NCI-H2107 treated with DMSO at 0.1 percent for 48 hours (cell line): Measurements from ENCODE around the gene UBR4.
"Not testable (repeated sequence)": the region's sequence is repeated elsewhere in the genome, so short reads cannot be mapped to it uniquely, and the experiment has no call there.

Experiments
- DNase-seq: peaks from one replicate; lab custom pipeline; 2025; ENCODE audit not compliant: unreplicated experiment; lab: John Stamatoyannopoulos, UW

UBR4 gene

DNA sequence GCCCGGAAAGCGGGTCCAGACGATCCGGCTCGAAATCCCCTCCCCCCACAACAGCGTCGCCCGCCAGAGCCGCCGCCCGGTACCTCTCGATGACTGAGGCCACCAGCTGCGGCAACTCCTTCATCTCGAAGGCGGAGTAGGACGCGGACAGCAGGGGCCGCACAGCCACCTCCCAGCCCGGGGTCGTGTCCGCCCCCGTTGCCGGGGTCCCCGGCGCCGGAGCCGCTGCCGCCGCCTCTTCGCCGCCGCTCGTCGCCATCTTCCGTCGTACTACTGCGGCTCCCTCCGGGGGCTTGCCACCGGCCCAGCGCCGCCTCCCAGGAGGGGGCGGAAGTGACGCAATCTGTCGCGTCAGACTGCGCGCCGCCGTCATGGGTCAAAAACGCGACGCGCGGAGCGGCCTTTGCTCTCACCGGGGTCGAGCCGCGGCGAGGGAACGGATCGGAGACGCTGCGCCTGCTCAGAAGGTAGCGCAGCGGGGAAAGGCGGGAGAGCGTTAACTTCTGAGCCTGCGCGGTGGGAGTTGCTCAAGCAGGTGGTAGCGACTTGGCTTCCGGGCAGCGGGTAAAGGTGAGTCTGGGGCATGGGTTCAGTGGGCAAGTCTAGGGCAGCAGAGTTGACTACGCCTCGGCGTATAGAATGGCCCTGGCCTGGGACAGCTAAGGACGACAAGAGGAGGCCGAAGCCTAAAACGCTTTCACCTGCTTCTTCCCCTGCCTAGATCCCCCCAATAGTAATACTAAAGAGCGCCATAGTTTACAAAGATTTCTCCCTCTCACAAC lies at the start of gene UBR4:
Gene UBR4, minus strand, starts transcription at position 277 of the 782 bp plus-strand sequence. Its CDS starts 18 bp downstream, at position 259.
- DNase-seq = peak; percentile 88

GRCh38 chr1:19258353-19258752 lies 48.3 kb upstream of the UBR4 start:
- DNase-seq = no peak

DNA sequence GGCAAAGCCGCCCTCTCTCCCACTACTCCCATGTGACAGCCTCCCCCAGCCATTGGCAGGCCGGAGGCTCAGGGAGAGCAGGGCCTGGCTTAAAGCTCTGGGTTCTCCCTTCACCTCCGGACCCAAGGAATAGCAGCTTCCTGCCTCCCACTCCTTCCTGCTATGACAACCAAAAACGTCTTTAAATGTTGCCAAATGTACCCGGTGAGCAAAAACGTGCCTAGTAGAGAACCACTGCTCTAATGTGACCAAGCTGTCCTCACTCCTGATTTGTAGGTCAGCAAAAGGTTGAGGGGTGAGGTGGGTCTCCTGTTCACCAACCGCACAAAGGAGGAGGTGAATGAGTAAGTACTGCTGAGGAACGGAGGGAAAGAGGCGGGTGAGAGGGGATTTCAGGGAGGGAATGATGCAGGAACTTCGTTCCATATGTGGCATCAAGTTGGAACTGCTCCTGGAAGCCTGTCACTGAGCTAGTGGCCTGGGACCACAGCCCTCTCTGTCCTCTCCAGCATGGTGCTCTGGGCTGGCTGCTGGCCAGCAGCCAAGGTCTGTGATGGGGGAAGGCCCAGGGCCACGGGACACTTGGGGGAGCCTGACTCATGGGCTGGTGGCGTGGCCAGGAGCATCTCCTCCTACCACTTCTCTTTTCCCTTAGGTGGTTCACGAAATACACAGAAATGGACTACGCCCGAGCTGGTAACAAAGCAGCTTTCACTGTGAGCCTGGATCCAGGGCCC lies 47.3 kb upstream of the UBR4 start:
- no peak for DNase-seq

DNA sequence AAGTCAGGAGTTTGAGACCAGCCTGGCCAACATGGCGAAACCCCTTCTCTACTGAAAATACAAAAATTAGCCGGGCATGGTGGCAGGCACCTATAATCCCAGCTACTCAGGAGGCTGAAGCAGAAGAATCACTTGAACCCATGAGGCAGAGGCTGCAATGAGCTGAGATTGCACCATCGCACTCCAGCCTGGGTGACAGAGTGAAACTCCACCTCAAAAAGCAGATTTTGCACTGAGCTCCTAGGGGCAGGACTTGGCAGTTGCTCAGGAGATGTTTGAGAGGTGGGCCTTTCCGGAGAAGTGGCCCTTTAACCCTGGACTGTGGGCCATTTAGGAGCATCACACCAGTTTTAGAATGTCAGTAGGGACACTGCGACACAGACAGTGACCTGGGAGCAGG lies 46.2 kb upstream of the UBR4 start:
- DNase-seq = not testable (repeated sequence)

DNA sequence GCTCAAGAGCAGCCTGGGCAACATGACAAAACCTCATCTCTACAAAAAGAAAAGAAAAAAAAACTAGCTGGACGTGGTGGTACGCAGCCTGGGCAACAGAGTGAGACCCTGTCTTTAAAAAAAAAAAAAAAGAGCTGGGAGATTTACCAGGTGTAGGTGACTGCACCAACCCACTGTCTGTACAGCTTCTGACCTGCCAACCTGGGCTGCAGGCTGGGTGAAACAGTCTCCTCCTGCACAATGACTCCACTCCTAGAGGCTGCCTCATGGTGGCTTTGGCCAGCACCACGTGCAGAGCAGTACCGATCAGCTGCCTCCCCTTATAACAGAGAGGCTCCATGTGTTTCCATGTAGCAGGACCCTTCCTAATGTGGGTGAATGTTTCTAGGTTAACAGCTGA lies 45.2 kb upstream of the UBR4 start:
- no peak for DNase-seq

DNA sequence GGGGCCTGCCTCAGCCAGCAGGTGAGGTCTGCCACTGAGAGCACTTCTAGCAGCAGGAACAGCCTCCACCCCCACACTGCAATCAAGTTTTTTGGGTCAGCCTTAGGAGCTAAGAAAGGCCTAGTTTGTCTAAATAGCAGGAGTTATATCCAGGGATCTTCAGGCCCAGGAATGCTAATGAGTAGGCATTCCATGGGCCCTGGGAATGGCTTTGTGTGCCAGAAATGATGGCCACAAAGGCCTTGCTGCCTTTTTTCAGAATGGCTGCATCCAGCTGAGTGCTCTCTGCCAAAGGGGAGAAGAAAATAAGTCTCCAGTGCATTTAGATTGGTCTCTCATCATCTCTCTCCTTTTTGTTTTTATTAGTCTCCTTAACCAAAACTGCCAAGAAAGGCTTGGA lies 44.4 kb upstream of the UBR4 start:
- DNase-seq = no peak

GRCh38 chr1:19251305-19252196 lies 41.5 kb upstream of the UBR4 start, which contains the start of the genes EMC1 and MRTO4:
TSS of gene EMC1 (minus strand) at chr1:19251524. CDS start at chr1:19251509, 15 bp downstream.
TSS of gene MRTO4 (plus strand) at chr1:19251805. CDS start at chr1:19251836, 31 bp downstream.
- DNase-seq = peak; percentile 14

DNA sequence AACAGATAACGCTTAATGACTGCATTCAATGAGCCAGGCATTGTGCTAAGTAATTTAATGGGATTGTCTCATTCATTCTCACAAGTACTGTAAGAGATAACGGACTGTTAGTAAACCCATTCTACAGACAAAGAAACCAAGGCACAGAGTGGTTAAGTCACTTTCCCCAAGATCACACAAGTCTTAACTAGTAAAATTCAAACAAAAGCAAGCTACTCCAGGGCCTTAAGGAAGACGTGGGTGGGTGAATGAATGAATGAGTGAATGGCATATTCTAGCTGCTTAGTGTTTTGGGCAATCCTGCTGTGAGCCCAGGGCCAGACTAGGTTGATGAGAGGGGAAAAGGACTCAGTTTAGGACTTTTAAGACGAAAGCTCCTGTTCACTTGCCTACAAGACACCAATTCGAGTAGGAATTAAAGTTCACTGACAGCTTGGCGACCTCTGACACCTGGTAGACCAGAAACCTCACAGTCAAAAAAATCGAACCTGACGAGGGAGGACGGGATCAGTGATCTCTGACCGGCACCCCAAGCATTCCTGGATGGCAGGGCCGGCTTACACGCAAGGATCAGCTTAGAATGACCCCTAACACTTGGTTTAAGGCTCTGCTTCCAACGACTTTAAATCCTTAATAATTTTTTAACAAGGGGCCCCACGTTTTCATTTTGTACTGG lies 40.7 kb upstream of the UBR4 start:
- no peak for DNase-seq

GRCh38 chr1:19240673-19241538 lies 30.8 kb upstream of the UBR4 start:
- DNase-seq = peak; percentile 31

GRCh38 chr1:19239876-19240275 lies 29.8 kb upstream of the UBR4 start:
- DNase-seq = no peak

- DNase-seq = no peak
These were observed 24.2 kb upstream of the UBR4 start for GRCh38 chr1:19234224-19234623.

GRCh38 chr1:19232524-19232846 lies 22.4 kb upstream of the UBR4 start:
- DNase-seq = no peak

DNA sequence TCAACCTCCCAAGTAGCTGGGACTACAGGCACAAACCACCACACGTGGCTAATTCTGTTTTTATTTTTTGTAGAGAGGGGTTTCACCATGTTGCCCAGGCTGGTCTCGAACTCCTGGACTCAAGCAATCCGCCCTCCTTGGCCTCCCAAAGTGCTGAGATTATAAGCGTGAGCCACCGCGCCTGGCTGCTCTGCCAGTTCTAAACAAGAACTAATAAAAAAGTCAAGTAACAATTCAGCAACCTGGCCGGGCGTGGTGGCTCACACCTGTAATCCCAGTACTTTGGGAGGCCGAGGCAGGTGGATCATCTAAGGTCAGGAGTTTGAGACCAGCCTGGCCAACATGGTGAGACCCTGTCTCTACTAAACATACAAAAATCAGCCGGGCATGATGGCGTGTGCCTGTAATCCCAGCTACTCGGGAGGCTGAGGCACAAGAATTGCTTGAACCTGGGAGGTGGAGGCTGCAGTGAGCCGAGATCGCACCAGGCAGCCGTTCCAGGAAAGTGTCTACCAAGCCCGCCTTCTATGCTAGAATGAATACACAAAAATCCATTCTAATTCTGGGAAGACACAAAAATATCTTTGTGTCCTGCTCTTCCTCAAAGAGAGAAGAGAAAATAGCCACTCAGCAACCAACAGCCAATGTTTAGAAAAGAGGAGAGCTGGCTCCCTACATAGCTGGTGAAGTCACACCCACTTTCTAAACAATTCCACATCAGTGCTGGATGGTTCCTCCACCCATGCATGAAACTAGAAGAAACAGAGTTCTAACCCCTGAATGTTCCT lies 21.9 kb upstream of the UBR4 start:
- not testable (repeated sequence) for DNase-seq

GRCh38 chr1:19229828-19230325 lies 19.8 kb upstream of the UBR4 start:
- no peak for DNase-seq

DNA sequence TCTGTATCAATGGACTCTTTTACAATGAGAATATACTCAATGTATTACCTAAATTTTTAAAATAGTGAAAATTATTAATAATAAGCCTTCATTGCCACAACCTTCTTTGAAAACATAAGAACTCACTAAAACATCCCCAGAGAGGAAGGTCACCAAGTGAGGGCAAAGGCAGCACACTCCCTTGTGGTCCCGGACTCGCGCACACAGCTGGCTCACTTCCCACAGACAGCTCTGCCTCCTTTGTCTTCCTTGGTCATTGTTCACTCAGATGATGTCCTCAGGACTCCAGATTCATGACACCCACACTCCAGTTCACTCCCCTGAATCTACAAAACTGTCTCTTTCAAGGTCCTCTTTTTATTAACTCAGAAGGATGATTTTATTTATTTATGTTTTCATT lies 19.2 kb upstream of the UBR4 start:
- no peak for DNase-seq

DNA sequence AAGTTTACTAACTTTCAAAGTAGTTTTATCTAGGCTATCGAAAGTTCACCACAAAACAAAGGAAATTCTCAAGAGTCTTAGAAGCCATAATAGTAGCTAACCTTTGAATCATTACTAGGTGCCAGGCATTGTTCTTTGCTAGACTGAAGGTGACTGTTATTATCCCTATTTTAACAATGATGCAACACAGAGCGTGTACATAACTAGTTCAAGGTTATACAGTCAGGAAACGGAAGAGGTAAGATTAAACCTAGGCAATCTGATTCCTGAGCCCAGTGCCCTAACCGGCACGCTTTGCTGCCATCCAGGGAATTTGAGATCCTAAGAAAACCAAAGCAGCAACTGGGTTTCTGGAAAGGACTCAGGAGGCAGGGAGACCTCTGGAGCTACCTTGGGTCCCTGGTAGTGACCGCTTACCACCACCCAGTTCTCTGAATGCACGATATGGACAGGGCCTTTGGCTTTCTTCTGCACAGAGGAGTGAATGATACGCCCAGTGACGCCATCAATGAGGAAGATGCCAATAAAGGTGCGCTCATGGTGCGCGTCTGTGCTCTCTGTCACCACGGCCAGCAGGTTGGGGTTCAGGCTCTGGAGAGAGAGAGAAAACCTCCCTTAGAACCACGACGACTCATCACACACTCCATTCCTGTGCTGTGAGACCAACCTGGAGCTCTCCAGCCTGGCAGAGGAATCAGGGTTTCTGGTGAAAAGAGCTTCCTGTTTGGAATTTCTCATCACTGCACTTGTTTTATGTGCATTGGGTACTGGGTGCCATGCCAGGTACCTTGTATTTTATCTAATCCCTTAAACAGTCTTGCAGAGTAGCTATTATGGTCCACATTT lies 13.1 kb upstream of the UBR4 start:
- no peak for DNase-seq

DNA sequence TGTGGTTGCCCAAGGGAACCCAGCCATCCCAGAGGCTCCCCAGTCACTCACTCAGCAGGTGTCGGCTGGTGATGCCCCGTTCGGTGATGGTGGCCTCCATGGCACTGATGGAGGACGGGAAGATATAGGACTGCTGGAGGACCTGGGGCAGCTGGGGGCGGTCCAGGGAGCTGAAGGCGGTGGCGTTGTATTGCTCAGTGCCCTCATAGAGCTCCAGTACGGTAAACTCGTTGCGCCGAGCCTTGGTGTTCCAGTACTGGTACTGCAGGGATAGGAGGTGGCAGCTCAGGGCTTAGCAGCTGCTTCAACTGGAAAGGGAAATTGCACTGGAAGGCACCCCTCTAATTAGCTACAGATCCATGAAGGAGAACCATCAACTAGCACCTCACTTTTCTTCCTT lies 12.5 kb upstream of the UBR4 start:
- no peak for DNase-seq

GRCh38 chr1:19220991-19221390 lies 10.9 kb upstream of the UBR4 start:
- DNase-seq = no peak
